Hepatocyte (in vitro differentiated cells): Measurements from ENCODE around the gene RPTOR. TPM values are rescaled to one million over a fixed set of nuclear protein-coding genes. Genes with fewer than 3 reads are reported as not detected.

Source experiments
- DNase-seq: peaks from one replicate; pipeline ENCODE4 v3.0.0-alpha.2; 2016; ENCODE audit warnings: low spot score
- H2AFZ ChIP-seq: fragments of 200-600 bp; sonication (generic); 2 replicates; pipeline ENCODE4 v1.6.0; 2016; ENCODE audit warnings: antibody characterized with exemption, mild to moderate bottlenecking
- H3K27ac ChIP-seq: fragments of 200-600 bp; sonication (generic); 2 replicates; pipeline ENCODE4 v1.5.1; 2016; ENCODE audit warnings: mild to moderate bottlenecking
- H3K27me3 ChIP-seq: fragments of 200-600 bp; sonication (generic); 2 replicates; pipeline ENCODE4 v1.6.1; 2016
- H3K36me3 ChIP-seq: fragments of 200-600 bp; sonication (generic); replicated peaks from 2 replicates; pipeline ENCODE4 v1.5.1; 2016; ENCODE audit warnings: low read depth; ENCODE audit not compliant: insufficient read depth
- H3K4me1 ChIP-seq: fragments of 200-600 bp; sonication (generic); 2 replicates; pipeline ENCODE4 v1.5.1; 2016; ENCODE audit warnings: mild to moderate bottlenecking, moderate library complexity; ENCODE audit not compliant: insufficient read depth
- H3K4me2 ChIP-seq: fragments of 200-600 bp; sonication (generic); 2 replicates; pipeline ENCODE4 v1.6.0; 2016
- H3K4me3 ChIP-seq: fragments of 200-600 bp; sonication (generic); 2 replicates; pipeline ENCODE4 v1.5.1; 2016; ENCODE audit warnings: mild to moderate bottlenecking
- H3K79me2 ChIP-seq: fragments of 200-600 bp; sonication (generic); 2 replicates; pipeline ENCODE4 v1.6.0; 2017; ENCODE audit warnings: mild to moderate bottlenecking
- H3K9me2 ChIP-seq: fragments of 200-600 bp; sonication (generic); replicated peaks from 2 replicates; pipeline ENCODE4 v1.6.0; 2017; ENCODE audit warnings: mild to moderate bottlenecking; ENCODE audit not compliant: insufficient read depth
- H3K9me3 ChIP-seq: fragments of 200-600 bp; sonication (generic); 2 replicates; pipeline ENCODE4 v1.5.1; 2016; ENCODE audit warnings: low read depth, mild to moderate bottlenecking
- H4K20me1 ChIP-seq: fragments of 200-600 bp; sonication (generic); 2 replicates; pipeline ENCODE4 v1.6.0; 2016; ENCODE audit warnings: mild to moderate bottlenecking; ENCODE audit not compliant: insufficient read depth, poor library complexity, severe bottlenecking
- CTCF ChIP-seq: fragments of 200-600 bp; sonication (generic); IDR thresholded peaks from 2 replicates; pipeline ENCODE4 v1.5.1; 2016; ENCODE audit warnings: antibody characterized with exemption, mild to moderate bottlenecking; ENCODE audit not compliant: poor library complexity
- EZH2 ChIP-seq: fragments of 200-600 bp; sonication (generic); IDR thresholded peaks from 2 replicates; pipeline ENCODE4 v1.6.1; 2016; ENCODE audit warnings: antibody characterized with exemption, mild to moderate bottlenecking, borderline replicate concordance
- EZH2phosphoT487 ChIP-seq: fragments of 200-600 bp; sonication (generic); IDR thresholded peaks from one replicate; pipeline ENCODE4 v1.6.1; 2018; ENCODE audit warnings: antibody characterized with exemption, mild to moderate bottlenecking, low read depth, moderate library complexity; ENCODE audit not compliant: unreplicated experiment, severe bottlenecking
- WGBS: methylation state at CpG from one replicate; pipeline ENCODE4 v1.1.6; 2016; ENCODE audit warnings: low lambda C conversion rate; ENCODE audit errors: missing lambda C conversion rate; 5-methylcytosine and 5-hydroxymethylcytosine counted together
- polyA plus RNA-seq: library from polyadenylated mRNA; unstranded; fragments of >200 nt; fragmentation: Nextera tagmentation; extraction: Ambion mirVana; gene quantifications from 2 replicates; pipeline ENCODE4 v1.2.1, GENCODE V29; 2016
- total RNA-seq: library from RNA; depleted of rRNA; stranded (reverse); fragments of >200 nt; gene quantifications from 2 replicates; pipeline ENCODE4 v1.2.3, GENCODE V29; 2014

RPTOR gene
- total and polyA plus RNA-seq, 2 experiments from 2014 or later: 14.1 to 20.6 TPM

GRCh38 chr17:80608326-80608725, 63.7 kb downstream of the RPTOR start:
- no peak for TF ChIP-seq EZH2phosphoT487
- TF ChIP-seq EZH2: no peak
- TF ChIP-seq CTCF: no peak
- H3K4me3 ChIP-seq: no peak overlapping the region
- no peaks in the 10 kb centered on the region for H3K9me3 ChIP-seq
- H3K4me1 ChIP-seq: peaks cover 5% of the 10 kb centered on the region
- DNase-seq: no peak
- H4K20me1 ChIP-seq: peaks cover 7% of the 10 kb centered on the region
- no peak overlapping the region for H3K4me2 ChIP-seq
- no peaks in the 10 kb centered on the region for H3K9me2 ChIP-seq
- no peak overlapping the region for H3K27ac ChIP-seq
- H3K36me3 ChIP-seq: no peaks in the 10 kb centered on the region
- no peaks in the 10 kb centered on the region for H3K27me3 ChIP-seq
- H2AFZ ChIP-seq: no peak overlapping the region
- H3K79me2 ChIP-seq: peaks cover 87% of the 10 kb centered on the region
- 96% methylated on average over 12 of the region's 12 CpGs for WGBS

- Histone ChIP-seq H3K9me2 (no peaks in the 10 kb centered on the region), H2AFZ (no peak overlapping the region), H3K36me3 (no peaks in the 10 kb centered on the region), H3K79me2 (peaks cover 91% of the 10 kb centered on the region), H3K27me3 (no peaks in the 10 kb centered on the region), H4K20me1 (peaks cover 9% of the 10 kb centered on the region), H3K4me3 (no peak overlapping the region), H3K27ac (no peak overlapping the region), H3K4me1 (no peaks in the 10 kb centered on the region), H3K4me2 (no peak overlapping the region), H3K9me3 (no peaks in the 10 kb centered on the region)
- WGBS: 93% methylated on average over 5 of the region's 5 CpGs
- TF ChIP-seq CTCF: no peak
- TF ChIP-seq EZH2: no peak
- TF ChIP-seq EZH2phosphoT487: no peak
- no peak for DNase-seq
Measured at GRCh38 chr17:80609757-80610156, 65.1 kb downstream of the RPTOR start.

GRCh38 chr17:80611816-80612215, 67.2 kb downstream of the RPTOR start:
- Histone ChIP-seq H3K4me1 (no peaks in the 10 kb centered on the region), H4K20me1 (peaks cover 14% of the 10 kb centered on the region), H3K9me3 (no peaks in the 10 kb centered on the region), H3K27me3 (no peaks in the 10 kb centered on the region), H3K79me2 (peaks cover 86% of the 10 kb centered on the region), H3K27ac (no peak overlapping the region), H2AFZ (no peak overlapping the region), H3K4me3 (no peak overlapping the region), H3K9me2 (no peaks in the 10 kb centered on the region), H3K36me3 (no peaks in the 10 kb centered on the region), H3K4me2 (no peak overlapping the region)
- TF ChIP-seq CTCF: no peak
- TF ChIP-seq EZH2: no peak
- TF ChIP-seq EZH2phosphoT487: no peak
- WGBS: 91% methylated on average over 1 of the region's 1 CpG
- DNase-seq: no peak
